GM12892 (cell line): ENCODE measurements around the gene GLRX3.

Source experiments
- POLR2AphosphoS5 ChIP-seq: IDR thresholded peaks from 2 replicates; pipeline ENCODE4 v1.6.1; 2011; ENCODE audit warnings: low read depth, low read length, control low read depth
- TAF1 ChIP-seq: IDR thresholded peaks from 2 replicates; pipeline ENCODE4 v1.6.1; 2011; ENCODE audit warnings: low read depth, mild to moderate bottlenecking, control low read depth, low read length, borderline replicate concordance

DNA sequence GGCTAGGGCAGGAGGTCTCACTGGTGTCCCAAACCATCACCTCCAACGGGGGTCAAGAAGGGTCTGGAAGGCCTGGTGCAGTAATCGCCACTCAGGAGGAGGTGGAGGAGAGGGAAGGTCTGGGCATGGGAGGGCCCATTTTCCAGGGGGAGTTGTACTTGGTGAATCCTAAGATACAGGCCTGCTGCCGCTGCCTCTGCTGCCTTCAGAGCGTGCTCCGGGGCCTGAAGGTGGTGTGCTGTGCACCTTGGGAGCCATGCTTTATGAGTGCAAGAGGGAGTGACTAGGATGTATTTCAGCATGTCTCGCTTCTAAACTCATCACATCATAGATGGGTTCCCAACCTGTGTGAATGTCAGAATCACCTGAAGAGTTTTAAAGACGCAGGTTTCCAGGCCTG lies 78.2 kb downstream of the GLRX3 start:
- TF ChIP-seq POLR2AphosphoS5 = no peak
- TF ChIP-seq TAF1 = no peak
